GM12874 (cell line): ENCODE data around the gene ARL4D.
A peak's percentile ranks its signal among the peaks of the same experiment; 100 is the strongest.

Experiments
- TF ChIP-seq, protein P1 (sequence below): IDR thresholded peaks from 2 replicates; pipeline ENCODE4 v1.5.1; 2011; ENCODE audit warnings: low read depth, mild to moderate bottlenecking, control low read depth, low read length, moderate library complexity; ENCODE audit not compliant: insufficient read depth

ARL4D gene

DNA sequence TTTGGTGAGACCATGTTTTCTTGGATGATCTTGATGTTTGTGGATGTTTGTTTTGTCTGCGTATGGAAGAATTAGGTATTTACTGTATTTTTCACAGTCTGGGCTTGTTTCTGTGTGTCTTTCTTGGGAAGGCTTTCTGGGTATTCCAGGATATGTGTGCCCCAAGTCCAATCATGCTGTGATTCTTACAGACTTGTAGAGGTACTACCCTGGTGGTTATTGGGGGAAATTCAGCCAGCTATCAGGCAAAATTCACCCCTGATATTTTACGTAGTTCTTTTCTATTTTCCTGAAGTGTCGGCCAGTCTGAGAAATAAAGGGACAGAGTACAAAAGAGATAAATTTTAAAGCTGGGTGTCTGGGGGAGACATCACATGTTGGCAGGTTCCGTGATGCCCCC is 33.4 kb upstream of the ARL4D start:
- TF ChIP-seq, protein P1, sequence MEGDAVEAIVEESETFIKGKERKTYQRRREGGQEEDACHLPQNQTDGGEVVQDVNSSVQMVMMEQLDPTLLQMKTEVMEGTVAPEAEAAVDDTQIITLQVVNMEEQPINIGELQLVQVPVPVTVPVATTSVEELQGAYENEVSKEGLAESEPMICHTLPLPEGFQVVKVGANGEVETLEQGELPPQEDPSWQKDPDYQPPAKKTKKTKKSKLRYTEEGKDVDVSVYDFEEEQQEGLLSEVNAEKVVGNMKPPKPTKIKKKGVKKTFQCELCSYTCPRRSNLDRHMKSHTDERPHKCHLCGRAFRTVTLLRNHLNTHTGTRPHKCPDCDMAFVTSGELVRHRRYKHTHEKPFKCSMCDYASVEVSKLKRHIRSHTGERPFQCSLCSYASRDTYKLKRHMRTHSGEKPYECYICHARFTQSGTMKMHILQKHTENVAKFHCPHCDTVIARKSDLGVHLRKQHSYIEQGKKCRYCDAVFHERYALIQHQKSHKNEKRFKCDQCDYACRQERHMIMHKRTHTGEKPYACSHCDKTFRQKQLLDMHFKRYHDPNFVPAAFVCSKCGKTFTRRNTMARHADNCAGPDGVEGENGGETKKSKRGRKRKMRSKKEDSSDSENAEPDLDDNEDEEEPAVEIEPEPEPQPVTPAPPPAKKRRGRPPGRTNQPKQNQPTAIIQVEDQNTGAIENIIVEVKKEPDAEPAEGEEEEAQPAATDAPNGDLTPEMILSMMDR, result 0 out of 2 replicates have a peak, but pooled peaks have one; percentile 7

DNA sequence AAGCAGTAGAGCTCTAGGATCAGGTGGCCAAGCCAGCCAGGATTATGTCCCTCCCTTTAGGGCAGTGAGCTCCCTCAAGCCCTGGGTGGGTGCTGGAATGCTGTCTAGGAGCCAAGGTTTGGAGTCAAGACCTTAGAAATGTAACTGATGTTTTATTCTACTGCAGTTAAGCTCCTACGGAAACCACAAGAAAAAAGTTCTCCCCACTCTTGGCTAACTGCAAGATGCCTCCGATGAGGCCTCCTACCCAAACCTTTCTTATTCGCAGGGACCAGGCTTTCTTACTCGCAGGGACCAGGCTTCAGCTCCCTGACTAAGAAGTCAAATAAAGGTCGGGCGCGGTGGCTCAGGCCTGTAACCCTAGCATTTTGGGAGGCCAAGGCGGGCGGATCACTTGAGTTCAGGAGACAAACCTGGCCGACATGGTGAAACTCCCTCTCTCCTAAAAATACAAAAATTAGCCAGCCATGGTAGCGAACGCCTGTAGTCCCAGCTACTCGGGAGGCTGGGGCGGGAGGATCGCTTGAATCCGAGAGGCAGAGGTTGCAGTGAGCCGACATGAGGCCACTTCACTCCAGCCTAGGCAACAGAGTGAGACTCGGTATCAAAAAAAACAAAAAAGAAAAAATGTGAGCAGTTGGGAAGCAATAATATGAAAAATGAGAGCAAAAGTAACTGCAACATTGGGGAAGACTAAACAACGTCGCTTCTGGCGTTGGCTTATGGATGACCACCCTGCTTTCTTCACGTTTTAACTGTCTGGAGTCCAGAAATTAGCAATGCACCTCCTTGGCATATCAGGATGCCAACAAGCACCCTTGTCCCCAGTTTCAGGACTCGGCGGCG is 31.7 kb upstream of the ARL4D start:
- TF ChIP-seq, protein P1, result no peak

DNA sequence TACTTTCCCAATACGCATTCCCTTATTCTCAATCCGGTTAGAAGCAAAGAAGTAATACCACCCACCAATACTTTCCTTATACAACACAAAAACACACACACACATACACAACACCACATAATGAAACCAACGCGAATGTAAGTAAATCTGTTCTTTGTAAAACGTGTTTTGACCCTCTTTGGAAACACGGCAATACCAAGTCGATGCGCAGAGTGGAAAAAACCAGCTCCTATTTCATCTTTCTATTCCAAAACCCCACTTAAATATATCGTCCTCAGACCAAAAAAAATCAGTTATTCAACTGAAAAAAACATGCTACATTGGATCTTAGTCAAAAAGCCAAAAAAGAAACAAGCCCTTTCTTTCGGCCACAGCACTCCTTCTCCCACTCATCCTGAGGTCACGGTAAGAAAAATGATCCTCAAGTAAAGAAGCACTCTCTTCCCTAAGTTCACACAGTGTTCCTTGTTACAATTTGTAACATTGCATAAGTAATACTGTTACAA is 31.0 kb upstream of the ARL4D start:
- TF ChIP-seq, protein P1, result no peak

DNA sequence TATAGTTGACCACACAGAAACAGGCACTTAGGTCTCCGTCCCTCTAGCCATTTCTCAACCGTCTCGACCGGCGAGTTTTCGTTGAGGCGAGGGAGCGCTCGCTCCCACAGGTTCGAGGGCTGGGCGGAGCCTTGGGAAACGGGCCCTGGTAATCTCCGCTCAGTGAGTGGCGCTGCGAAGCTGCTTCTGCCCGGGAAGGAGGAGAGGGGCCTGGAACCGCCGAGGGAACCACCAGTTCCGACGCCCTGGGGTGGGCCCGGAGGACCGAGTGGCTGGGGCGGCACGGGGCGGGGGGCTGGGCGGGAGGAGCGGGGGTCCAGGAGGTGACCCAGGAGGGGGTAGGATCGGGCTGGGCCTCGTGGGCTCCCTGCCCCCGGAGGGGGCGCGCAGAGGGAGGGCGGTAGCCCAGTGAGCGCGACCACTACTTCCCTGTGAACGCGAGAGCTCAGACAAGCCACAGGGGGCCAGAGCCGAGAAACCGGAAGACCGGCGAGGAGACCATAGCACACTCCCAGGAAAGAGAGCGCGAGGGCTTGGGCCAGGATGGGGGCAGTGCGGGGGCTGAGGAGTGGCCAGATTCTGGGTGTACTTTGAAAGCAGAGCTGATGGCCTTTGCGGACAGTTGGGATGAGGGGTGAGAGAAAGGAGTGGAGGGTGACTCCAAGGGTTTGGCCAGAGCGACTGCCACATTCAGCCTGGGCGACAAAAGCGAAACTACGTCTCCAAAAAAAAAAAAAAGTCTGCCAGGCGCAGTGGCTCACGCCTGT is 29.9 kb upstream of the ARL4D start:
- TF ChIP-seq, protein P1, result no peak

DNA sequence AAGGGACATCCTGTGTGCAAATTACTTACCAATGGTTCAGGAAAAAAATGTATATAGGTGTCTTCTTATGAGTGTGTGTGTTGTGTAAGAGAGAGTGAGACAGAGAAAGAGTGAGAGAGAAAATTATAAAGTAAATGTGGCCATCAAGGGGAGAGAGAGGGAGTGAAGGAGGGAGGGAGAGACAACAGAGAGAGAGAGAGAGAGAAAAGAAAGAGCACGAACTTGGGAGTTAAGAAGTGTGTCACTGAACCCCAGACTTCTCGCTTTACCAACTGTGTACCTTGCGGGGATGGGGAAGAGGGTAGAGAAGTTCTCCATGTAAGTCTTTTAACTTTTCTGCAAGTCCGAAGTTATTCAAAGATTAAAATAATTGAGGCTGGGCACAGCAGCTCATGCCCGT is 28.8 kb upstream of the ARL4D start:
- TF ChIP-seq, protein P1, result no peak

DNA sequence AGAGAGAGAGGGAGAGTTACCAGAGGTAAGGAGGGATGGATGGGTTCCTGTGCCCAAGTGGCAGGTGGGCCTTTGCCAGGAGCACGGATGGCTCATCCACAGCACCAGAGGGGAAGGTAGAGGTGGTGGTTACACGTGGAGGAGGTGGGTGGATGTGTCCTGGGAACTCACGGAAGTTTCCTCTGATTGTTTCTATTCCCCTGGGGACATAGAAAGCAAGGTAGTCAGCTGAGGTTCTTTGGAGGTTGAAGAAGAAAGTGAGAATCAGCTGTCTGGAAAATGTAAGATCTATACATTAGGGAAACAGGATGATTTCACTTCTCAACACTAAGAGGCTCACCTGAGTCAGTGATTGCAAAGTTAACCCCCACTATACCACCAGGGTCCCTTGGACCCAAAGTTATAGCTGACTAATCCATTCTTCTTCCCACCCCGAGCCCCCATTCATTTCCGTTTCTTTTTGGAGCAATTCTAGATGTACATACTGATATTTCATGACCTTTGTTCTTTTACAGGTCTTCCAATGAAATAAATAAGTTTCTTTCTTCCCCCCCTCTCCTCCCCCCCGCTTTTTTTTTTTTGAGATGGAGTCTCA is 27.5 kb upstream of the ARL4D start:
- TF ChIP-seq, protein P1, result no peak
